Esophagus muscularis mucosa (tissue), 3 donors: ENCODE results near the gene PPP1R3F.

Experiments
- CTCF ChIP-seq, 3 experiments: fragments of 200-600 bp in 2 of 3; fragments of 450-650 bp in 1 of 3; sonication (generic) in 2 of 3; IDR thresholded peaks; one replicate each; pipeline ENCODE4 v1.5.1; 2017 to 2019; ENCODE audit warnings: antibody characterized with exemption in 3 of 3, mild to moderate bottlenecking in 2 of 3, moderate library complexity in 1 of 3
- POLR2A ChIP-seq: fragments of 450-650 bp; IDR thresholded peaks from one replicate; pipeline ENCODE4 v1.6.1; 2017; ENCODE audit warnings: antibody characterized with exemption, moderate library complexity, mild to moderate bottlenecking, low read depth

GRCh38 chrX:49287665-49288064 lies 18.1 kb downstream of the PPP1R3F start:
- TF ChIP-seq CTCF (IDR thresholded peaks at IDR 0.05) (no peak), POLR2A (no peak)
